GM18499 (cell line): ENCODE data around the gene MCC.

Experiments used
- ATAC-seq: cut with Tn5 transposase; IDR thresholded peaks from one replicate; pipeline ENCODE4 v1.9.1; 2021; ENCODE audit warnings: moderate number of reproducible peaks; ENCODE audit not compliant: insufficient read depth, unreplicated experiment

Gene MCC

DNA sequence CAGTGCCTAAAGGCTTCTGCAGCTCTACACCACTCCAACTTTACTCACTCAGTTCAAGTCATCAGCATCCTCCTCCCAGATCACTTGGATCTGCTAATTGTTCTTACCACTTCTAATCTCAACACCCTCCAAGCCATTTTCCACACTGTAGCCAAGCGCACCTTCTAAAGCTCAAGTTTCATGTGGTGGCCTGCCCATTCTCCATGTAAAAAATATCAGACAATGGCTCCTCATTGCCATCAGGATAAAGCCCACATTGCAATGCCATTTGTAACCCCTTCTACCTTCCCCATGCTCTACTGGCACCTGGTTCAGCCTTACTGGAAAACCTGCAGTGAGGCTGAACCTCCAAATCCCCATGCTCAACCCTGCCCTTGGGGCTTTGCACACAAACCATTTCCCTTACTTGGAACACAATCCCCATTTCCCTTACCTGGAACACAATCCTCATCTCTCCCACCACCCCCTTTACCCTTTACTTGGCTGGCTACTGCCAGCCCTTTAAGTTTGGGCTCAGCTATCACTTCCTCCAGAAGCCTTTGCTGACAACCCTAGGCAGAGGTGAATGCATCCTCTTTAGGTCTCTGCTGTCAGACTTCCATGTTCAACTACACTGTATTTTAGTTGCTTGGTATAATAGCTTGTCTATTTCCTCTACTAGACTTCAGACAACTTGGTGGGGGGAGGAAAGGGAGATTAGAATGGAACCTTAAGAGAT lies 273.5 kb downstream of the MCC start:
- no peak for ATAC-seq

DNA sequence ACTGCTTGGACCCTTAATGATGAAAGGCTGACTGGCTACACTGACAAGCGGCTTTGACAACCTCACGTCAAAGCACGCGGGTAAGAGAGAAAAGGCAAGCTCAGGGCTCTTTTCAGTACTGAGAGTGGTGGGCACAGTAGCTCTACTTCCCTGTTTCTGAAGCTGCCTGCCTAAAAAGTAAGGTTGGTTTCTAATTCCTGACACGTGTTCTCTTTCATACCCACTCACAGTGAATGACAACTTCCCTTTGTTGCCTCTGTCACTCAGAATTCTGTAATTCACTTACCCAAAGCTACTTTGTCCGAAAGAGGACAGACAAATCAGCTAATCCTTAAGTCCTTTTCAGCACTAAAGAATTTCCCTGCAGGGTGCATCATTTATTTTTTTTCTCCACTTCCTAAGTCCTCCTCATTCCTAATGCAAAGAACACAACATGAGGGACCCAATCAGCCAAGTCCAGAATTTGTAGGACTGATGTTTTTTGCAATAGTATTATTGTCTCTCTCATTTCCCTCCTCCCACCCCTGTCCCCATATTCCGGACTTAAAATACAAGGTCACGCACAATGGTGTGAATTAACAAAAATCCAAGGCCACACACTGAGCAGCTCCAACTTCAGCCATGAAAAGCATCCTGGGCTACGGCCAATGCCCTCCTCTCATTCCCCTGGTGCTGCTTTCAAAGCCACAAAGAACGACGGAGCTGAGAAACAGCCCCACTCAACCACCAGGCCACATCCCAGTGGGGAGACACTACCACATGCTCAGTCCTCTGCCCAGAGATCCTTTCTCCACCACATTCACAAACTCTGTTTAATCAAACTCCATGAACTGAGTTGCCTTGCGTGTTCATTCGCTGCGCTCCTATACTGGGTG lies 274.5 kb downstream of the MCC start:
- no peak for ATAC-seq

DNA sequence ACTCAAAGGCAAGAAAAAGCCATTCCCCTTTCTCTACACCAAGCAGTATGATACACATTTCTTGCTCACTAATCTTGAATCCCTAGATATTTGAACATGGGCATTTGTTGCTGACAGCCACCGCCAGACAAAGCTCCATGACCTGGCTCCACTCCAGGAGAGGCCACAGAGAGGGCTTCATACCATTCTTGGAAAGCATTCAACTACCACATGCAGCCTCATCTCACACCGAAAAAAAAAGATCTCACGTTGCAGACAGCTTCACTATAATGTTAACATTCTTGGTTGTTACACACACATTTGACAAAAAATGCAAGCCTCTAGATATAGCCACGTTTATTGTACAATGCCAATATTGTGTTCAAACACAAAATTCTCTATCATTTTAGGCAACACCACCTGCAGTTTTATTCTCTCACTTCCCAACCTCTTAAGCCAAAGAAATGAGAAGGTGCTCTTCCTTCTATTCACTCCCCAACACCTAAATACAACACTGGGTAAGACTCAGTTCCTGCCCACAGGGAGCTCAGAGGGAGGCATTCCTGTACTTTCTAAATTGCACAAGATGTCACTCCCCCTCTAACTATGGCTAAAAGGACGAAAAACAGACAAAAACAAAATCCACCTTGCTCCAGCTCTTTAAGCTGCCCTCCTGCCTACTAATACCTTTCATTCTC lies 275.9 kb downstream of the MCC start:
- no peak for ATAC-seq

DNA sequence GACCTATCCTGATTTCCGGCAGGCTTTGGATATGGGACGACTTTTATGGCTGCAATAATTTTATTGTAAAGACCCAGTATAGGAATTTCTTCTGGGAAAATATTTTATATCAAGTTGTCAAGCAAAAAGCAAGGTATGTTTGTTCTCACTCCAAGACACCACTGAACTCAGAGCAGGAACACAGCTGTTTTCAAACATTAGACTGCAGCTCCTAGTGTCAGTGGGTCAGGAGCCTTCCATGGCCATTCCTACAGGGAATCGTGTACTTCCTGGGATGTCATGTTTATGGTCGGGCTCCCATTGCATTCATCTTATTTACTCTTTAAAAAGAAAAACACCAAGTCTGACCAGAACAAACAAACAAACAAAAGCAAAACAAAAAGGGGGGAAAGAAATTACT lies 278.8 kb downstream of the MCC start:
- no peak for ATAC-seq

DNA sequence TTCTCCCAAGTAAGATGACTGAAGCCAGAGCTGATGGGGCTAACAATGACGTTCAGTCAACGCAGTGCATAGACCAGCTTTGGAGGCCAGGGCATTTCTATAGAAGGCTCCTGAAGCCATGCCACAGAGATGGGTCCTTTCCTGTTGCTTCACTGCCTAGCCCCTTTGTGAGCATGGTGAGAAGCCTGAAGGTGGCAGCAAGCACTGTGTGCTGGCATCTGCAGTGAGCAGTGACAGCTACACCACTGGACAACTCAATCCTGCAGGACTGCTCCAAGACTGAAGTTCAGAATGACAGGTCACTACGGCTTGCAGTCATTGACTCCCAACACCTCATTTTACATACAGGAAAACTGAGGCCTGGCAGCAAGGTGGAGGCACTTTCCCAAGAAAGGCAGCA lies 282.4 kb downstream of the MCC start:
- ATAC-seq = no peak

DNA sequence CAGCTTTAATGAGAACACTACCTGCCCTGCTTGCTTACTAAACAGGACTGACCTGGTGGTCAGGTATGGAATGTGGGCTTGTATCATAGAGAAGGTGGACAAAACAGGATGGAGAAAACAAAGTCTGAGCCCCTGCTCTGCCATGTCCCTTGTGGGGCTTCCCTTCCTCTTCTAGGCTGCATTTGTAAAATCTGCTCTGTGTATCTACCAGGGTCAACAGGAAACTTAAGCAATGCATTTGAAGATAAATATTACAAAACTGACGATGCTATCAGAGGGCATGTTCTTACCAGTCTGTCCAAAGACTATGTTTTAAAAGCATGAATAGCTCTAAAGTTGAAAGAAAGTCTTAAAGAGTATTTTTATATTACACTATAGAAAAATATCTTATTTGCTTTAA lies 282.9 kb downstream of the MCC start:
- no peak for ATAC-seq

DNA sequence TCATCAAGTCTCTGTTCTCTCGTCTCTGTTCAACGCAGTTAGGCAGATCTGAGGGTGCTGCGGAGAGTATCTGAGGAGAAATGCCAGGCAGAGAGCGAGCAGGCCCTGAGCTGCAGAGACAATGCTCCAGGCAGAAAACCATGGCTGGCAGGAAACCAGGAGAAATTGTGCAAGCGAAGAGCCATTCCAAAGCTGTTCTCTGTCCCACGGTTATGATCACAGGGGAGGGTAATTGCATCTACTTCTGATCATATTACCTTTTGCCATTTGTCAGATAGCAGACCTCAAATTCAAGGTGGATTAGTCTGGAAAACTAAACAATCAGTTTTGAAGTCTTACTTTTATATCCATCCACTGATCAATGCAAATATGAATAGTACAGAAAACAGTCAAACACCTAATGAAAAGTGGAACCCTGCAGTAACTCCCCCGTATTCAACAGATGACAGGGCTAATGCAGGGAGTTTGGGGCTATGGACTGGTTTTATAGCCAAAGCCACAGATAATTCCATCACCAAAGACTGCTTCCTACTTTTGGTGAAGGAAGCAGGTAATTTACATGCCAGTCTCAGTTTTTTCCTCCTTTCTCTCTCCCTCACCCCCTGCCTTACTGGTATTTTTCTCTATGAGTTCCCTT lies 283.6 kb downstream of the MCC start:
- no peak for ATAC-seq

DNA sequence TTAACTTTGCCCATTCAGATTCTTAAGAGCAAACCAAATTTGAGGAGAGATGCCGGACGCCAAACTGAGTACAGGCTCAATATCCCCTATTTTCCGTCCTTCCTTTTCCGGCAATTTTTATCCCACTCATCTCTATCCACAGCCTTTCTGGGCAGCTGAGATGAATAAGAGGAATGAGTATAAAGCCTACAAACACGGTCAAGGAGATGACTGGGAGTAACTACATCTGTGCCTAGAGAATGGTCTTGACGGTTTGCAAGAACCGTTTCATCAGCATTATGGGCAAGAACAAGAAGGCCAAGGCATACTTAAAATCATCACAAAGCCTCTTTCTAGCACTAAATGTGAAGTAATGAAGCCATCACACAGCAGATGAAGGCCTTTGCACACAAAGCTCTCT lies 284.3 kb downstream of the MCC start:
- ATAC-seq = no peak

DNA sequence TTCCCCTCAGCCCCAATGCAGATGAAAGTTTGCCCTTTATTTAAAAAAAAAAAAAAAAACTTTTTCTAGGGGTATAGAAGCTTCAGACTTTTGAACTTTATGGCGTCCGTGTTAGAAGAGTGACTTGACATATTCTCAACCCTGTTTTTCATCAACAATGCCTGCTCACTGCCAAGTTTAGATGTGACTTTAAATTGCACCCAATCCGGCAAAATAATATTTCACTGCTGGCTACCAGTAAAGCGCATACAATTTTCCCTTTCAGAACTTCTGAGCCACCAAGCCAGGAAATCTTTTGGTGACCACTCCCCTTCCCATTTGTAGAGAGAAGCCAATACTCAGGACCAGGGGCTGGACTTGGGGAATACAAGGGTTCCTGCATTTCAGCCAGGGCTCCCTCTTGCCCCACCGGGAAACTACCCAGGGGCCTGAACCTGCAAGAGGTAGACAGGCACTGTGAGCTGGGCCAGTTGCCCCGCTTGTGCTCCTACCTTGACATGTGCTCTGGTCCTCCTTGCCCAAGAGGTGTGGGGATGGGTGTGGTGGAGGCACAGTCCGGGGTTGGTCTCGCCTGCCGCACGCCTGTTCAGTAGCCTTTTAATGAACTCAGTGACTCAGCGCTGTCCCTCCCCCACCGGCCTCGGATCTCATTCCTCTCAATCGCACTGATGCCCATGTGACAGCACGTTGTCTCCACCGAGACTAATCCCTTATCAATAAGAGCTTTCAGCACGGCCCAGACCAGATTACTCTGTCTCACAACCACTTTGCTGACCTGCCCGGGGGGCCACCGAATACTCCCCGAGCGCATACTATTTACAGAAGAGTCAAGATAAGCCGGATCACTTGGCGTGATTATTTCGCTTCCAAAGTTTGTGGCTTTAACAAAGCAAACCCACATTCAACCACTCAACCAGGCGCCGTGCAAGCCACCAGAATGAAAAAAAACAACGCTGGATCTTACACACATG lies 285.2 kb downstream of the MCC start:
- ATAC-seq = no peak

DNA sequence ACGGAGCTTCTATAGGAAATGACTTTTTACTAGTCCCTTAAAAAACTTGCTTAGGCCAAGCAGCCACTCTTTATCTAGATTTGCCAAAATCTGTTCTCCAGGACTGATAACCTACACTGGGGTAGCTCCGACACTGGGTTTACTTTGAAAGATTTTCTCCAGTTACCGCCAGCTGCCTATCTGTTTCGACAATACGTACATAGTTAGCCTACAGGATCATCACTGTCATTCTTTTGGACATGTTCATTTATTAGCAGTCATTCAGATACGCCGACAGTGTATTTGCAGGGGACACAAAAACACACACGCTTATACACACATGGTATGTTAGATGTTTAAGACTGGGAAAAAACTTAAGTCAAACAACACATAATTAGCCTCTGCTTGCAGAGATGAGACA lies 286.0 kb downstream of the MCC start:
- ATAC-seq = no peak

DNA sequence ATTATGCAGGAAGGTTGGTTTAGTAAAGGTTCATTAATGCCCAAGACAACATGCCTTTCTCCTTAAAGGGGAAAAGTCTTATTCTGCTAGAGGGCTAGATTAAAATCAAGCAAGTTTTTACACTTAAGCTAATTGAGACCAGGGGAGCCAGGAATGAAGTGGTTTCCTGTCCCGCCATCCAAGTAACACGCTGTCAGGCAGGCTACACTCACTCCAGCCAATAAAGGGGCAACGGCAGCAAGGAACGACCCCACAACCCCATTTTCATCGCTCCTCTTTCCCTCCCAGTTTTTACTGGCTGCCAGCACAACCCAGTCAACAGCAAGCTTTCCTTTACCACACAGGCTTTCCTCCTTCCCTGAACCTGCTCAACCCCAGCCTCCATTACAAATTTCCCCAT lies 286.5 kb downstream of the MCC start:
- no peak for ATAC-seq

DNA sequence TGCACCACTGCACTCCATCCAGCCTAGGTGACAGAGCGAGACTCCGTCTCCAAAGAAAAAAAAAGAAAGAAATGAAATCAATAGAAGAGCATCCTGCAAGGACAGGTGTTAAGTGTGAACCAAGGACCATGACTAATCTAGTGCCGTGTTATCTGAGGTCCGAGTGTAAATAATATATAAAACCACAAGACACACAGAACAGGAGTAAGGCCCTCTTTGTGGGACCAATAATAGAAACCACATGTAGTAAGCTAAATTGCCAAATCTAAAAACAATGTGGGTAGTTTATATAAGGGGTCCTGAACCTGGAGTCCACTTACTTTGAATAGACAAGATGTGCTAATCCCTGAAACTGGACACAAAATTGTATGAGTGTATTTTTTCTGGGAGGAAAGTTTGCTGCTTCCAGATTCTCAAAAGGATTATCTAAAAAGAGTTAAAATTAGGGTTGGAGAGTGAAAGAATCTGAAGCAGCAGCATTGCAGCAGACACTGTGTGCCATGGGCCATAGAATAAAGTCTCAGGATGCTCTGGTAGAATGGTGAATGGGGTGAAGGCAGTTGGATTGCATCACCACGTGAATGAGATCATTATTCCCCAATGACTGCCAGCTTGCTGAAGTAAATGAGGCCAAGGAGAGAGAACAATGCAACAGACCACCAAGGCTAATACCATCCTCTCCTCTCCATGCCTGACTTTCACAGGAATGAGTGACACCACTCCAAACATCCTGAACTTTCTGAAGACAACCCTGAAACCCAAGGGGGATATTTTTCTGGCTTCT lies 288.9 kb downstream of the MCC start:
- no peak for ATAC-seq

DNA sequence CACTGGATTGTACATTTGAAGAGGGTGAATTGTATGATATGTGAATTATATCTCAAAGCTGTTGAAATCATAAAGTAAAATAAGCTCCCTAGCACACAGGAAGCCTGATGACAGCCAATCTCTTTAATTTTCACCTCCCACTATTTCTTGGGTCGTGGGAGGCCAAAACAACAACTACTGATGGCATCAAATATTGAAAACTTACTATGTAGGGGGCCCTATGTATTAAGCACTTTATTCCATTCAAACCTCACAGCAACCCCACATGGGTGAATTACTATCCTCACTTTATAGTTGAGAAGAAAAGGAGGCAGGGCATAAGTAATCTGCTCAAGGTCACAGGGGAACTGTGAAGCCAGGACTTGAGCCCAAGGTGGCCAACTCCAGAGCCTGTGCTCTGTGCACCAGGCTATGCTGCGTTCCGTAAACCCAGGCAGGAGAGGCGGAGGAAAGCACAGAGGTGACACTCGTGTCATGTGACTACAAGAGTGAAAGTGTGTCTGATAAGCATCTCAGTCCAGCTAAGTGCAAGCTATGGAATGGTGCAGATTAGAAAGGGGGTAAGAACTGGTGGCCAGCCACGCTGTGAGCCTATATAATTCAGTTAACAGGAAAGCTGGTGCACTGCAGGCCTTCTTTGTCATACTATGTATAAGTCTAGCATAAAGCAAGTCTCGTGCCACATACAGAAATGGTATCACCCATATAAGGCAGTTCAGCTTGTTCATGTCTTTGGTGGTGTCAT lies 290.6 kb downstream of the MCC start:
- no peak for ATAC-seq

DNA sequence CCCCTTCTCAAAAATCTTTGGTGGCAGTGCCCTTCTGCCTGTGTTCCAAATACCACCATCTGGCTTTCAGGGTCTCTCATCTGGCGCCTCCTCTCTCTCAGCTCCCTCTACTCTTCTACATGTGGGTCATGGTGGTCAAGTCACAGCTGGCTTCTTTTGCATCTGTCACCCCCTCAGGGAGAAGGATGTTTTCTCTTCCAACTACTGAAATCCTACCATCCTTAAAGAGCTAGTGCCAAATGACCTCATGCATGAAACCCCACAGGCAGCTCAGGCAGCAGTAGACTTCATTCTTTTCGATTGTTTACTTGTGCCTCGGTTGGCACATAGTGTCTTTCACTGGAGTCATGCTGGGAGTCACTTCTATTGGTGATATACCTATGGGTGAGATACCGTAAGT lies 292.5 kb downstream of the MCC start:
- ATAC-seq = no peak

DNA sequence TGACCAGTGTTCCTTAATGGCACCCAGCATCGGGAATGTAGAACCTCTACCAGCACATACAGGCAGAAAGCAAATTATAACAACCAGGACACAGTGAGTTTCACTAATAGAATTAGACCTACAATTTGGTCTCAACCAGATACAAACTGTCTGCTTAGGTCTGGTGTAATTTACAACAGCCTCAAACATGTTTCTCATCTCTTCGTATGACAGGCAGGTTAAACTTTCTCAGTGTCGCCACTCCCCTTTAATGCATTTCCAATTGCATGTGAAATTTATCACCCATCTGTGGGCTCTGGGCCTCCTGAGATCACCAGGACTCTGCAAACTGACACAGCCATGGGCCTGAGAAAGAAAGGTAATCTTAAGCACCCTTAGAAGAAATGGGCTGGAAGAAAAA lies 293.0 kb downstream of the MCC start:
- ATAC-seq = no peak

DNA sequence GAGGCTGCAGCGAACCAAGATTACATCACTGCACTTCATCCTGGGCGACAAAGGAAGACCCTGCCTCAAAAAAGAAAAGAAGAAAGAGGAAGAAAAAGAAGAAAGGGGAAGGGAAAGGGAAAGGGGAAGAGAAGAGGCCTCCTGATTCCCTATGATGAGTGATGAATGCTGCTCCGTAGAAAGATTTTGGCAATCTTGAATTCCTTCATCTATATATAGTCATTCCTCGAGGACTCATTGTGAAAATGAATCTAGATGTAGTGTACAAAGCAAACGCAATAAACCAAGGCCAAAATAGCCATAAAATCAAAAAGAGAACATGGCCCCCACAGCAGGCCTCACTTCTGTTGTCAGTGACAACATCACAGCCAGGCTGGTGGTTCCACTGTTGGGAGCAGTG lies 293.7 kb downstream of the MCC start:
- ATAC-seq = no peak

DNA sequence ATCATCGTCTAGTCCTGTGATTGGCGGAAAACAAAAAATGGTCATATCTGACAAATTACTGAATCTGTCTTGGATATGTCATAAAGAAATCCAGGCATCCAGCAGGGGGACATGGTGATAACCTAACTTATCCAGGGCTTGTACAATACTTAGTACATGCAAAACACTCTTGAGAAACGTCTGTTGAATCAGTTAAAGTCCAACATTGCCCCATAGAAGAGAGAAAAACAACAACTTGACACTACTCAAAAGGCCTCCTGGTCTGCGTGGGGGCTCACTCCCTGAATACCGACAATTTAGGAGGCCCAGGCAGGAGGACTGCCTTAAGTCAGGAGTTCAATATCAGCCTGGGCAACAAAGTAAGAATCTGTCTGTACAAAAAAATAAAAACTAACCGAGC lies 294.1 kb downstream of the MCC start:
- no peak for ATAC-seq

DNA sequence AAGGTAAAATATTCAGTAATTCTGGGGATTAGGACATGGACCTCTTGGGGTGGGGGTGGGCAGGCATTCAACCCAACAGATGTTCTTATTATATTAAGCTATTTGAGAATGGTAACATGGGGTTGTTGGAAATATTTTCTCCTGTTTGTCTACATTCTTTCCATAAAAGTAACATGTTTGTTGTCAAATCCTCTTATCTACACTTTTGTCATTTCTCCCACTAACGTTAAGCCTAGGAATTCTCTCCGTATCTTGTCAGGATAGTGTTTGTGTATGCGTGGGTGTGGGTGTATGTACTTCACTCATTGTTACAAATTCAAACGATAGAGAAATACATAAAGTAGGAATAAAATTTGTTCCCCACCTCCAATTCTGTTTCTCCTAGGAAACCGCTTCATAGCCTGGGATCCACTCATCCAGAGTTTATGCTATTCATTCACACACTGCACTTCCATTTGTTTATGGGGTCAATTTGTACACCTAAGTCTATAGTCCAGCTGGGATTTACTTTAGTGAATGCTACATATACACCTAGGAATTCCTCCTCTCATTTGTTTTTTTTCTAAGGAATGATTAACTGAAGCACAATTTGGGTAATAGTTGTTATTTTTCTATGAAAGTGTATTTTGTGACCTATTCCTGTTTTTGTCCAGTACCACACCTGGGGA lies 294.8 kb downstream of the MCC start:
- no peak for ATAC-seq
